ENCODE data around the gene BBLN.

DNA sequence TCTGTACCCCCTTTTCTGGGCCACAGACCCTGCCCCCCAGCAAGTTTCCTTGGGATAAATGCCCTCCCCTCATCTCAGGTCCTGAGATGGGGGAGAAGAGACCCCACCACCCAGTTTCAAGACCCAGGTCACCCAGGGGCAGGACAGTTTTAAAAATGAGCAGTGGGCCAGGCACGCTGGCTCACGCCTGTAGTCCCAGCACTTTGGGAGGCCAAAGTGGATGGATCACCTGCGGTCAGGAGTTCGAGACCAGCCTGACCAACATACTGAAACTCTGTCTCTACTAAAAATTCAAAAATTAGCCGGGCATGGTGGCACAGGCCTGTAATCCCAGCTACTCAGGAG is 38.6 kb upstream of the BBLN start:
- TF ChIP-seq POLR2AphosphoS5 (IDR thresholded peaks at IDR 0.05; ENCODE audit: low read depth, low read length), result no peak; the same call in 1 of the 2 replicates
- TF ChIP-seq FOXP2 (optimal IDR thresholded peaks at IDR 0.05; ENCODE audit: borderline replicate concordance, extremely low read depth, extremely low read length, insufficient read depth), result no peak
- no peak for TF ChIP-seq TAF1 (IDR thresholded peaks at IDR 0.05; ENCODE audit: borderline replicate concordance, insufficient read depth, low read length)
- TF ChIP-seq SIN3A (IDR thresholded peaks at IDR 0.05; ENCODE audit: borderline replicate concordance, insufficient read depth, low read length), result no peak
- TF ChIP-seq, protein P1, sequence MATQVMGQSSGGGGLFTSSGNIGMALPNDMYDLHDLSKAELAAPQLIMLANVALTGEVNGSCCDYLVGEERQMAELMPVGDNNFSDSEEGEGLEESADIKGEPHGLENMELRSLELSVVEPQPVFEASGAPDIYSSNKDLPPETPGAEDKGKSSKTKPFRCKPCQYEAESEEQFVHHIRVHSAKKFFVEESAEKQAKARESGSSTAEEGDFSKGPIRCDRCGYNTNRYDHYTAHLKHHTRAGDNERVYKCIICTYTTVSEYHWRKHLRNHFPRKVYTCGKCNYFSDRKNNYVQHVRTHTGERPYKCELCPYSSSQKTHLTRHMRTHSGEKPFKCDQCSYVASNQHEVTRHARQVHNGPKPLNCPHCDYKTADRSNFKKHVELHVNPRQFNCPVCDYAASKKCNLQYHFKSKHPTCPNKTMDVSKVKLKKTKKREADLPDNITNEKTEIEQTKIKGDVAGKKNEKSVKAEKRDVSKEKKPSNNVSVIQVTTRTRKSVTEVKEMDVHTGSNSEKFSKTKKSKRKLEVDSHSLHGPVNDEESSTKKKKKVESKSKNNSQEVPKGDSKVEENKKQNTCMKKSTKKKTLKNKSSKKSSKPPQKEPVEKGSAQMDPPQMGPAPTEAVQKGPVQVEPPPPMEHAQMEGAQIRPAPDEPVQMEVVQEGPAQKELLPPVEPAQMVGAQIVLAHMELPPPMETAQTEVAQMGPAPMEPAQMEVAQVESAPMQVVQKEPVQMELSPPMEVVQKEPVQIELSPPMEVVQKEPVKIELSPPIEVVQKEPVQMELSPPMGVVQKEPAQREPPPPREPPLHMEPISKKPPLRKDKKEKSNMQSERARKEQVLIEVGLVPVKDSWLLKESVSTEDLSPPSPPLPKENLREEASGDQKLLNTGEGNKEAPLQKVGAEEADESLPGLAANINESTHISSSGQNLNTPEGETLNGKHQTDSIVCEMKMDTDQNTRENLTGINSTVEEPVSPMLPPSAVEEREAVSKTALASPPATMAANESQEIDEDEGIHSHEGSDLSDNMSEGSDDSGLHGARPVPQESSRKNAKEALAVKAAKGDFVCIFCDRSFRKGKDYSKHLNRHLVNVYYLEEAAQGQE (IDR thresholded peaks at IDR 0.05; ENCODE audit: insufficient read depth in 1 of 2, low read depth in 2 of 2, low read length in 2 of 2), result no peak

Measured in PFSK-1 (cell line).